Thyroid gland (tissue), 4 donors: ENCODE results near the gene AGR3. TPM values are rescaled to one million over a fixed set of nuclear protein-coding genes. Genes with fewer than 3 reads are reported as not detected.

Source experiments
- DNase-seq, 2 donors: peaks; one replicate each; pipeline ENCODE4 v3.0.0-alpha.2; 2019
- H3K27ac ChIP-seq, 3 donors: fragments of 200-600 bp; sonication (generic); 1 replicate in 2 of 3; 2 replicates in 1 of 3; pipeline ENCODE4 v1.5.1; 2016 to 2019; ENCODE audit warnings: mild to moderate bottlenecking in 1 of 3, moderate library complexity in 1 of 3
- H3K27me3 ChIP-seq: fragments of 200-600 bp; sonication (generic); one replicate; pipeline ENCODE4 v1.5.1; 2019
- H3K36me3 ChIP-seq, 2 donors: fragments of 200-600 bp; sonication (generic); one replicate each; pipeline ENCODE4 v1.5.1; 2016 to 2019
- H3K4me1 ChIP-seq, 2 donors: fragments of 200-600 bp; sonication (generic); one replicate each; pipeline ENCODE4 v1.5.1; 2017 to 2019
- H3K4me3 ChIP-seq, 3 donors: fragments of 200-600 bp; sonication (generic); replicated peaks in 1 of 3; 1 replicate in 2 of 3; 2 replicates in 1 of 3; pipeline ENCODE4 v1.5.1; 2016; ENCODE audit warnings: mild to moderate bottlenecking in 1 of 3
- H3K9me3 ChIP-seq: fragments of 200-600 bp; sonication (generic); one replicate; pipeline ENCODE4 v1.5.1; 2017
- CTCF ChIP-seq, 6 experiments: fragments of 200-600 bp in 3 of 6; fragments of 450-650 bp in 3 of 6; sonication (generic) in 3 of 6; IDR thresholded peaks; one replicate each; pipeline ENCODE4 v1.5.1; 2016 to 2019; ENCODE audit warnings: antibody characterized with exemption in 6 of 6, mild to moderate bottlenecking in 2 of 6, inconsistent platforms in 1 of 6, moderate library complexity in 1 of 6
- POLR2A ChIP-seq, 2 donors: fragments of 450-650 bp; IDR thresholded peaks; one replicate each; pipeline ENCODE4 v1.6.1; 2017; ENCODE audit warnings: antibody characterized with exemption in 2 of 2, mild to moderate bottlenecking in 2 of 2, moderate library complexity in 1 of 2
- WGBS, 2 donors: methylation state at CpG; one replicate each; pipeline ENCODE4 v1.1.5; 2017; 5-methylcytosine and 5-hydroxymethylcytosine counted together
- intact Hi-C: fragments of 100-400 bp; cut with DNase I; formaldehyde crosslinking; loops from one replicate; pipeline ENCODE4 v1.15.1; 2023
- total RNA-seq, 4 donors: library from RNA; depleted of rRNA; stranded (reverse); fragments of >200 nt; gene quantifications; one replicate each; pipeline ENCODE4 v1.2.3, GENCODE V29; 2016

AGR3 gene
- total RNA-seq, 4 donors from 2014 or later: 1.9 to 7.5 TPM; not detected in 2

- H3K4me1 ChIP-seq: no peaks in the 10 kb centered on the region
- no peaks in the 10 kb centered on the region for H3K36me3 ChIP-seq
- H3K27ac ChIP-seq: no peak overlapping the region
- no peaks in the 10 kb centered on the region for H3K9me3 ChIP-seq
- no peak for DNase-seq
- 88 to 95% methylated on average over 4 of the region's 4 CpGs for WGBS, 2 donors
- H3K27me3 ChIP-seq: no peaks in the 10 kb centered on the region
- intact Hi-C loops: loop anchor here (10.0 kb wide), 1 partner anchor 110 kb away; the partner anchor contains the start of gene AGR2
- TF ChIP-seq POLR2A (IDR thresholded peaks at IDR 0.05) (no peak), CTCF (IDR thresholded peaks at IDR 0.05) (no peak)
- H3K4me3 ChIP-seq: no peak overlapping the region
Measured at GRCh38 chr7:16914771-16915170, 33.0 kb upstream of the AGR3 start.

- Histone ChIP-seq H3K4me1 (no peaks in the 10 kb centered on the region), H3K27me3 (no peaks in the 10 kb centered on the region), H3K4me3 (no peak overlapping the region), H3K36me3 (no peaks in the 10 kb centered on the region), H3K27ac (no peak overlapping the region), H3K9me3 (no peaks in the 10 kb centered on the region)
- intact Hi-C loops: loop anchor here (10.0 kb wide), 1 partner anchor 109 kb away; the partner anchor contains the start of gene AGR2
- 85 to 87% methylated on average over 5 of the region's 5 CpGs for WGBS, 2 donors
- DNase-seq: no peak
- TF ChIP-seq CTCF (IDR thresholded peaks at IDR 0.05): no peak
Measured at GRCh38 chr7:16913643-16914042, 31.9 kb upstream of the AGR3 start.

GRCh38 chr7:16912540-16912939 is 30.8 kb upstream of the AGR3 start:
- 83 to 100% methylated on average over 1 to 4 of the region's 4 CpGs for WGBS, 2 donors
- no peaks in the 10 kb centered on the region for H3K27me3 ChIP-seq
- H3K9me3 ChIP-seq: no peaks in the 10 kb centered on the region
- intact Hi-C loops: loop anchor here (10.0 kb wide), 1 partner anchor 108 kb away; the partner anchor contains the start of gene AGR2
- H3K27ac ChIP-seq: no peak overlapping the region
- no peaks in the 10 kb centered on the region for H3K4me1 ChIP-seq
- H3K36me3 ChIP-seq: no peaks in the 10 kb centered on the region
- no peak for DNase-seq
- no peak overlapping the region for H3K4me3 ChIP-seq
- TF ChIP-seq POLR2A (IDR thresholded peaks at IDR 0.05): no peak
- no peak for TF ChIP-seq CTCF (IDR thresholded peaks at IDR 0.05)

- H3K27me3 ChIP-seq: no peaks in the 10 kb centered on the region
- peaks cover 10 to 13% of the 10 kb centered on the region in 2 donors for H3K4me1 ChIP-seq
- WGBS, 2 donors: 89 to 92% methylated on average over 3 of the region's 3 CpGs
- H3K4me3 ChIP-seq: no peak overlapping the region
- TF ChIP-seq CTCF (IDR thresholded peaks at IDR 0.05) (no peak), POLR2A (IDR thresholded peaks at IDR 0.05) (no peak)
- no peaks in the 10 kb centered on the region for H3K9me3 ChIP-seq
- no peak for DNase-seq
- H3K36me3 ChIP-seq: no peaks in the 10 kb centered on the region
- intact Hi-C loops: no loop called here
- no peak overlapping the region for H3K27ac ChIP-seq
Measured at GRCh38 chr7:16908561-16908960, 26.8 kb upstream of the AGR3 start.

GRCh38 chr7:16905300-16906044 is 23.7 kb upstream of the AGR3 start:
- 49 to 59% methylated on average over 5 of the region's 5 CpGs for WGBS, 2 donors

More at GRCh38 chr7:16905300-16906044, 23.7 kb upstream of the AGR3 start:
- Histone ChIP-seq H3K4me3 (no peak overlapping the region), H3K4me1 (peaks cover 10 to 13% of the 10 kb centered on the region in 2 donors), H3K36me3 (no peaks in the 10 kb centered on the region), H3K27ac (peak overlapping the region in 2 of 3 donors; percentile 38 to 57), H3K27me3 (no peaks in the 10 kb centered on the region), H3K9me3 (no peaks in the 10 kb centered on the region)
- DNase-seq: no peak
- TF ChIP-seq POLR2A (IDR thresholded peaks at IDR 0.05): no peak
- TF ChIP-seq CTCF (IDR thresholded peaks at IDR 0.05): no peak
- intact Hi-C loops: no loop called here
